HG03025 (cell line): ENCODE data around the gene CDH1.

ENCODE experiments used
- ATAC-seq: cut with Tn5 transposase; IDR thresholded peaks from one replicate; pipeline ENCODE4 v1.9.1; 2021; ENCODE audit warnings: mild to moderate bottlenecking, moderate library complexity; ENCODE audit not compliant: unreplicated experiment, low FRiP score

Gene CDH1

GRCh38 chr16:68759062-68759461 lies 22.0 kb downstream of the CDH1 start:
- no peak for ATAC-seq

- ATAC-seq, result peak; percentile 42
Observed at GRCh38 chr16:68760671-68761275, 23.7 kb downstream of the CDH1 start.

- ATAC-seq, result no peak
Observed at GRCh38 chr16:68762996-68763756, 26.1 kb downstream of the CDH1 start.

GRCh38 chr16:68764862-68765261 lies 27.8 kb downstream of the CDH1 start:
- no peak for ATAC-seq

- no peak for ATAC-seq
Observed at GRCh38 chr16:68767581-68767980, 30.5 kb downstream of the CDH1 start.

GRCh38 chr16:68768175-68768574 lies 31.1 kb downstream of the CDH1 start:
- ATAC-seq, result no peak

GRCh38 chr16:68768771-68769170 lies 31.7 kb downstream of the CDH1 start:
- ATAC-seq, result no peak

GRCh38 chr16:68770671-68771070 lies 33.6 kb downstream of the CDH1 start:
- ATAC-seq, result no peak

- ATAC-seq, result no peak
Observed at GRCh38 chr16:68772030-68772681, 35.1 kb downstream of the CDH1 start.

- ATAC-seq, result no peak
Observed at GRCh38 chr16:68772871-68773270, 35.8 kb downstream of the CDH1 start.

GRCh38 chr16:68774982-68775634 lies 38.0 kb downstream of the CDH1 start:
- ATAC-seq, result no peak

- peak; percentile 55 for ATAC-seq
Observed at GRCh38 chr16:68776821-68777485, 39.9 kb downstream of the CDH1 start.

GRCh38 chr16:68778551-68779231 lies 41.6 kb downstream of the CDH1 start:
- no peak for ATAC-seq

GRCh38 chr16:68779891-68780290 lies 42.8 kb downstream of the CDH1 start:
- no peak for ATAC-seq

GRCh38 chr16:68781784-68782183 lies 44.7 kb downstream of the CDH1 start:
- ATAC-seq, result no peak

GRCh38 chr16:68782198-68783174 lies 45.4 kb downstream of the CDH1 start:
- ATAC-seq, result peak; percentile 67

GRCh38 chr16:68784226-68784625 lies 47.1 kb downstream of the CDH1 start:
- ATAC-seq, result no peak

- ATAC-seq, result no peak
Observed at GRCh38 chr16:68784721-68785120, 47.6 kb downstream of the CDH1 start.

GRCh38 chr16:68785715-68786114 lies 48.6 kb downstream of the CDH1 start:
- no peak for ATAC-seq
